HG02943 (cell line): Measurements from ENCODE around the gene VAMP5.
"Not testable (repeated sequence)": the region's sequence is repeated elsewhere in the genome, so short reads cannot be mapped to it uniquely, and the experiment has no call there.

Experiments used
- ATAC-seq: cut with Tn5 transposase; IDR thresholded peaks from one replicate; pipeline ENCODE4 v1.9.1; 2021; ENCODE audit warnings: mild to moderate bottlenecking, low read depth, moderate library complexity; ENCODE audit not compliant: unreplicated experiment

VAMP5 gene

DNA sequence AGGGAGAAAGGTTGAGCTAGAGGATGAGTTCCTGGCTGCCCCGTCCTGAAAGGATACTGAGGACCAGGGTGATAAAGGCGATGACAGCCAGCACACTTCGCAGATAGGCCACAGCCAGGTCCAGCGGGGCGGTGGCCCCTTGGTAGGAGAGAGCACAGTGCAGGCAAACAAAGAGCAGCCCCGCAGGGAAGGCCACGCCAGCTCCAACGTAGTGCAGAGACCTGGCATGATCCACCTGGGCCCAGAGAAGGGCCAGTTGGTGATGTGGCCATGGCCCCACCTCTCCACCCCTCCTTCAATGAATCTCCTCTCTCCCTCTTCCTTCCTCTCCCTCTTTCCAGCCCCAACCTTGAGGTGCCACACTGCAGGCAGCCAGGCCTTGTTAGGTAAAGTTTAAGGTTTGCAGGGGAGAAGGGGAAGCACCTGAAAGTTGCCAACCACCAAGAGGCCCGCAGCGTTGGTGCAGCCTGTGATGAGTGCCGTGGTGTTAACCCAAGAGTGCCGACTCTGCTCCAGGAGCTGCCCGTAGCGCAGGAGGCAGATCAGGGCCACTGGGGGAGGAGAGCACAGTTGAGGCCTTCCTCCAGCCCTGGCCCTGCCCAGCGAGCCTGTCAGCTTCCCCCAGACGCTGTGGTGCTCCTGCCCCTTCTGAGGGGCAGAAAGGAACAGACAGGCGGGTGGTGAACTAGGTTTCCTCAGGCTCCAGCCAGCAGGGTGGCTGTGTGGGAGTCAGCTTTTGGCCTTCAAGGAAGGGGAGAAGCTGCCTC, 15.4 kb downstream of the VAMP5 start:
- ATAC-seq = no peak

DNA sequence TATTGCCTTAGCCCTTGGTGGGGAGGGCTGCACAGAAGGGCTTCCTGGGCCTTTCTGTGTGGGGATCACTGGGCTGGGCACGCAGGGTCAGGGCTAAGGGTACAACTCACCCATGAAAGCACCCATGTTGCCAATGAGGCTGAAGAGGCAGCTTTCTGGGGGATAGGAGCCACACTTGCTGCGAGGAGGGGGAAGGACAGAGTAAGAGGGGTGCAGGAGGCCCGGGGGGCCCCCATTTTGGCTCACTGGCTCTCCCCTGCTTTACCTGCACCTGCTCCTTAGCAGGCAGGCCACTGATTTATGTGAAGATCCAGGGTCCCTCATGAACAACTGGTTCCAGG, 16.0 kb downstream of the VAMP5 start:
- ATAC-seq = no peak

DNA sequence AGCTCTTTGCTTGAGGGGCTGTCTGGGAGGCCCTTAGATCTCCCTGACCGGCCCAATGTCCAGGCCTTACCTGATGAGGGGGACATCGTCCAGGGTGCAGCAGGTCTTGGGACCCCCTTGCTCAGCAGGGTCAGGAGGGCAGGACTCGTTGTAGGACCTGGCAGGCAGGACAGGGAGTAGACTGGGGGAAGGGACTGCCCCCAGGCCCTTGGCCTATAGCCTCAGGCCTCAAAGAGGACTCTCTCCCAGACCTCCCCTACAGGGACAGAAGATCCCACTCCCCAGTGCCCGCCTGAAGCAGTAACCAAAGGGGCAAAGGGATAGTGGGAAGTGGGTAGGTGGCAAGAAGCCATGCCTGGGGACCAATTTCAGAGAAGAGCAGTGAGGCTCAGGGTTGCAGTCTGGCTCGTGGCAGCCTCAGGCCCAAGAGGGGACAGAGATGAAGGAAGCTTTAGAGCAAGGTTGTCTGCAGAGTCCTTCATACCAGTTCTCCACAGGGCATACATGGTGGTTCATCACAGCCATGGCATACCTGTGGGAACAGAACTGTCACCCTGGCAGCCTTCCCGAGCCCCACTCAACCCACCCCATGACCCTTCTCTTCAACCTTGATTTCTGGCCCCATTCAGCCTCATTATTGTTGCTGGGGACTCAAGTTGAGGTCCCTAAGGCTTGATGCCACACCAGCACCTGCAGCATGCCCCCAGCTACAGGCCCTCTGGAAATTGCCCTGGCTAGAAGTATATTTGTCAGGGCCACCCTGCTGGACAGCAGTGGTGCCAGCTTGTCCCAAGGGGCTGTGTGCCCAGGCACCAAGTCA, 16.9 kb downstream of the VAMP5 start:
- no peak for ATAC-seq

DNA sequence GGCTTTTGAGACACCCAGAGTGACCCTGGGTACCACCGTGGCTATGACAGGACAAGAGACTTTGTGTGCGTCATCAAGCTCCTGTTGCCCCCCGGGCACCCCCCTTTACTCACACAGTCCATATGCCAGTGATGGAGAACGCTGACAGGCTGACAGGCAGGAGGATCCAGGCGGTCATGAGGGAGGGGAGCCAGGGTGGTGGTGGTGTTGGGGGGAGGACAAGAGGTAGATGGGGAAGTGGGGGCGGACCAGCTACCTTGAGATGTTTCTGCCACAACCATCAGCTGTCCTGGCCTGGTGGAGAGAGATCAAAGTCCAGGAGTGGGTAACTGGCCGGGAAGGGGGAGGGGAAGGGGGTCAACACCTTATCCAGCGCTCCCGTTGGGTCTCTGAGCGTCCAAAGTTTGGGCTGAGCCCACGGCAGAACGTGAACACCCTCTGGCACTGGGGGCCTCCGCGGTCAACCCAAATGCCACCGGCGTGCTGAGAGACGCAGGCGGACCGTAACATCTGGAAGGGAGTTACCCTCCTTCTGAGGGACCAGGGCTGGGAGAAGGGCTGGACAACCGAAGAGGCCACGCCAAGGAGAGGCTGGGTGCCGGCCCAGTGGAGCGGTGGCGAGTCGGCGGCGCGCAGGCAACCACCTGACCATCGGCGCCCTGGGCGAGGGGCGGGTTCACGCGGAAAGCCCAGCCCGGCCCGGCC, 17.7 kb downstream of the VAMP5 start:
- ATAC-seq = peak; percentile 34

DNA sequence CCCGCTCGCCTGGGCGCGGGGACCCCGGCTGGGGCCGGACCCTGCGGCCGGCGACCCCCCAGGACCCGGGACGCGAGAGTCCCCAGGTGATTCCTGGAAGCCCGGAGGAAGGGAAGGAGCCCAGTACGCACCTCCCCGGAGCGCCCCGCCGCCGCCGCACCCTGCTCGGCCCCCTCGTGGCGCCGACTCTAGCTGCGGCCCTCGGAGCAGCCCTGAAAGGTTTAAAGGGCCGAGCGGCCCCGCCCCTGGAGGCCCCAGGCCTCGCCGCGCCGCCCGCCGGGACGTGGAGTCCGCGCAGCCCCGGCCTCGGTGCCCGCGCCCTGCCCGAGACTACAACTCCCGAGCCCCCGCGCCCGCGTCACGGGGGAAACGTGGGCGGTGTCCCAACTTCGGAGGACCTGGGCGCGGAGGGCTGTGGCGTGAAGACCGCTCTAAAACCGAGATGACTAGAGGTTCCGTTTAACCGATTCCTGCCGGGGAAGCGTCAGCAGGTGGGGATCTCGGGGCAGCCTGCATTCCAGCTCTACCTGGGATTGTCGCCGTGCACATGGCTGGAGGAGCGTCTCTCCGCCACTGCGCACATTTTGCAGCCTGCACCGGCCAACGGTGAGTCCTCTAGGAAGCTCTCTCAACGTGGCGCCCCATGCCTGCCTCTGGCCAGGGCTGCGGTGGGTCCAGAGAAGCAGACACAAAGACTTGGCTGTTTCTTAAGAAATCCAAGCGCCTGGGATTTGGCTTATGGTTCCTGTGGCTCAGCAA, 18.4 kb downstream of the VAMP5 start, which contains the start of gene TMEM150A:
TSS of gene TMEM150A (minus strand) at position 223 of the 759 bp plus-strand sequence. CDS start 750 bp downstream, outside the sequence.
- ATAC-seq = peak; percentile 94

DNA sequence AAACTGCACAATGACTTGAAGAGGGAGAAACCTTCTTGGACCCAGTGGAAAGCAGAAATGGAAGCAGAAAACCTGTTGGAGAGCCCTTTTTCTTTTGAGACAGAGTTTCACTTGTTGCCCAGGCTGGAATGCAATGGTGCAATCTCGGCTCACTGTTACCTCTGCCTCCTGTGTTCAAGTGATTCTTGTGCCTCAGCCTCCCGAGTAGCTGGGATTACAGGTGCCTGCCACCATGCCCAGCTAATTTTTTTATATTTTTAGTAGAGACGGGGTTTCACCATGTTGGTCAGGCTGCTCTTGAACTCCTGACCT, 19.9 kb downstream of the VAMP5 start:
- not testable (repeated sequence) for ATAC-seq

DNA sequence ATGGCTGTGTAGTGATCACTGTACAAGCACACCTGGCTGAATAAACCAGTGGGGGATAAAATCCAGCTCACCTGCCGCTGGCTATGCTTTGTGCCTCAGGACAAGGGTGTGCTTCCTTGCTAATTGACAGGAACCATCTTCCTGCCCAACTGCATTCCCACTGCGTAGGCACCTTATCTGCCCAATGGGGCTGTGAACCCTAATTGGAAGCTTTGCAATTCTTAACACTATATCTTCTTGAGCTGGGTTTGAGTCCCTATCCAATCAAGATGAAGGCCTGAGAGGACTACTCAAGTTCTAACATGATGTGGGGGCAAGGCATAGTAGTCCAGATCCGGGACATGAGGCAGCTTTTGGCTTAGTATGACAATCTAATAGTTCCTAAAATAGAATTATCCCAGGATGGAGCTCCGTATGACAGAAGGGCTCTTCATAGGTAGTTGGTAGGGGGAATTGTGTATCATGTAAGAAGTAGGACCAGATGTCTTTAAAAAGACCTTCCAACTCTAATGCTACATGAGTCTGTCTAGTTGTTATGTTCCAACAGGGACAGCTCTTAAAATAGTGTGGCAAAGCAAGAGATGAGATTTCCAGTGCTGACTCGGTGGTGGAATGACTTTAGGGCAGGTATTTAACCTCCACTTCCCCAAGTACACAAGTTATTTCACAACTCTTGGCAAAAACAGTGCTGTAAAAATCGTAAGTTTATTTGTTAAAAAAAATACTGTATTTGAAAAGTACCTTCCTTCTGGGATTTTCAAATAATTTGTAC, 20.5 kb downstream of the VAMP5 start:
- ATAC-seq = no peak

DNA sequence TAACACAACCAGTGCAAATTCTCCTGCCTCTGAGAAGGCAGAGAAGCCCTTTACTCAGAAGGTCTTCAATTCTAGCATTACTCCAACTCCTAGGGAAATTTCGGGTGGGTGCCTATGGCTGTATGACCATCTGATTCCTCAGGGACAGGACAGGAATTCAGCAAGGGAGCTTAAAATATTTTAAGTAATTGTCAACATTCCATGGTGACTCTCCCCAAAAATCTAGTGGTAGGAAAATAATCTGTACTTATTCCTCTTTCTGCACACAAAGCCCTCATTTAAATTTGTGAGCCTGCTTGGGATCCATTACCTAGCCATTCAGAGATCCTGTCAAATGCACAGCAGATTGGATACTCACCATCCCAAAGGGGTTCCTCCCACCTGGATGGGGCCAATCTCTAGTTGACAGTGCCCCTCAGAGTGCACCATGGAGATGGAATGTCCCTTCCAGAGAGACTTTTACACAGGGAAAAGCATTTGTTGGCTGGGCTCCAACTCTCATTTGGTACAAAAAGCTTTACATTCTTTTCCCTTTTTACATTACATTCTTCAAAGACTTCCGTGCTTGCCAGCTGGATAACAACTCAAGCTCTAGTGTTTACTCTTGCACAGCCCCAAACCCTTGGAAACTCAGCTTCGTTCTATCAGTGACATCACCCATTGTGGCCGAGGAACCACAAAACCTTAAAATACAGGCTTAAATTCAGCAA, 21.3 kb downstream of the VAMP5 start:
- no peak for ATAC-seq

DNA sequence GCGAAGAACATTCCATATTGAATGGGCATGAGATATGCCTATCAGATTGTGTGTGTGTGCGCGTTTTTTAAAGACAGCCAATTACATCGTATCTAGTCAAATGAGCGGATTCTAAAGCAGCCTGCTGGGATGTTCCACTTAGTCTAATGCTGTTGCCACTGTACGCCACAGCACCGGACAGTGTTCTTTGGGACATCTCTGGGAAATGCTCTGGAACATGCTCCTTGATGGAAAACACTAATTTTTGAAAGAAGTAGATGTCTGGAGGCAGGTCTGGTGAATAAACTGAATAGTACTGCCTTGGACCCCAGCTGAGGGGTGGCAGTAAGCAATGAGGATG, 21.9 kb downstream of the VAMP5 start:
- no peak for ATAC-seq

DNA sequence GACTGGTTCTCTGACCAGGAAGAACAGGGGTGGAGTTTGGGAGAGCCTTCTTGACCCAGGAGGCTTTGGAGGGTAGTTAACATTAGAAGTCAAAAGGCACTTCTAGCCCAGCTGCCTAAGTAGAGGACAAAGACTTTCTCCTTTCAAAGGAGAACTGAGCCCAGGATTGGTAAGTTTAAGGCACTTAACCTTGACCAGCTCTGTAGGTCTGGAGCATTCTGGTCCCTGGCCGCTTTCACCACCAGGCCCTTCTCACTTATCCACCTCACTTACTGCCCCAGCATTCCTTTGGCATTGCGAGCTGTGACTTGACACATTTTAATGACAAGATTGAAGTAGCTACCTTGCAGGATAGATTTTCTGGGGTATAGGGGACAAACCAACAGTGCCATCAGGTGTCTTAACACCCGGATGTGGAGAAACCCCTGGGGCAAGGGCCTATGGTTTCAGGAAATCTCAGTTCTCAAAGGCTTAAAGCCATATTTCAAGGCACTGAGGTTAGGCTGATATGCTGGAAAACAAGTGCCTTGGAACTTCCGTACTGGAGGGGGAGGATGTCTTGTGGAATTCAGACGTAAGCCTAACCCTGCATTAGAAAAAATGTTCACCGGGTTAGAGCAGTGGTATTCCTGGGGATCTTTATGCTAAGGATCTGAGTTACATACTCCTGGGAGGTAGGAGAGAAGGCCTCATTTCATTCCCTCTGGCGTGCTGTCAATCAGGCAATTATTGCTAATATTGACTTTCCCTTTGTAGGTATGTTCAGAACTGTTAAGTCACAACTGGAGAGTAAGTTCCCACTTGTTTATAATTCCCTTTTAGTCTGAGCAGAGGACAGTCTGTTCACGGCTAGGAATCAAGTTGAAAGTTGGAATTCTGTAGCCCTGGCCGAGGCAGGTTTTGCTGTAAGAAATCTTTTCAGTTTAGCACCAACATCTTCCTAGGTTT, 23.3 kb downstream of the VAMP5 start:
- no peak for ATAC-seq

DNA sequence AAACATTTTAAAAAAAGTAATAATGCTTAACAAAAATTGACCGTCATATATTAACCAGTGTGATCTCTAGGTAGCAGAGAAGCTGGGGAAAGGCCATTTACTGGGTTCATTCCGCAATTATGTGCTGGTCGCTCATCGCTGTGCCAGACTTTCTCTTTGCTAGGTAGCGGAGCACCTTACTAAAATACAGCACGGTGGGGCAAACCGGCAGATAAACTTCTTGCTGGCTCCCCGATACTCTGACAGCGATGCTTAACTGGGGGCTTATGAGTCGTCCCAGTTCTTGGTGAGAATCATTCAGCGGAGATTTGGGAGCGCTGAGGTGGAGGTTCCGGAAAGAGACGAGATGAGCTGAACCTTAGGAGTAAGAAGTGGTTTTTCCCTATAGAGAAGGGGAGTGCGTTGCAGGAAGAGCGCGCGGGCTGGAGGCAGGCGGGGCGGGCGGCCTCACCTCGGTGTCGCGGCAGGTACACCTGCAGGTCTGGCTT, 27.0 kb downstream of the VAMP5 start:
- no peak for ATAC-seq

DNA sequence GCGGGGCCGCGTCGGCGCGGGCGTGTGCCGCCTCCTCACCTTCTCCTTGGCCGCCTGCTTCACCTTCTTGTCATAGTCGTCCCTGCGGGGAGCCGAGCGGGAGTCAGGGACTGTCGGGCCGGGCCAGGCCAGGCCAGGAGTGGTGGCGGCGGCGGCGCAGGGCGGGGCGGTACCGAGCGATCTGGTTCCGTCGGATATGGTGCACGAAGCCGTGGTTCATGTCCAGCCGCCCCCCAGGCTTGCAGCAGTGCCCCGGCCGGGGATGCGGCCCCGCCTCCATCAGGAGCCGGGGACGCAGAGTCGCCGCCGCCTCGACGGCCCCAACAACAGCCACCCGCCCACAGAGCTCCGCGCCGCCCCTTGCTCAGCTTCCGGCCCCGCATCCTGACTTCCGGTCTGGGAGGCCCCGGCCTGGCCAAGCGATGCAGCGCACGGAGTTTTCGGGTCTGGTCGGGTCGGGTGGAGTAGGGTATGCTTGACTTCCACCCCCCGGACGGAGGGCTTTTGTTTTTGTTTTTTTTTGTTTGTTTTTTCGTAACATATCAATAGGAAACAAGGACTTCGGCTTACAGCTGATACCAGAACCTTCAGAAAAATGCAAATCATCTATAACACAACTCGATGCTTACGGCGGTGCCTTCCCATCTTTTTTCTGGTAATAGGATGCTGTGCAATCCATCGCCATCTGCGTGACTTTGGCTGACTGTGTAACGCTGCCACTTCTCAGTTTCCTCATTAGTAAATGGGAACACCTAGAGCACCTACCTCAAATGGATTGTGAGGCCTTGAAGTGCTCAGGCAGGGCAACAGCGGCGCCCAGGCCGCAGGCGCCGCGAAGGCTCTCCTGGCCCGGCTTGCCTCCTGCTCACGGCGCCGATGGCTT, 27.7 kb downstream of the VAMP5 start, which contains the start of gene C2orf68:
TSS of gene C2orf68 (minus strand) at position 362 of the 883 bp plus-strand sequence. CDS start at position 280, 82 bp downstream.
- peak; percentile 75 for ATAC-seq

DNA sequence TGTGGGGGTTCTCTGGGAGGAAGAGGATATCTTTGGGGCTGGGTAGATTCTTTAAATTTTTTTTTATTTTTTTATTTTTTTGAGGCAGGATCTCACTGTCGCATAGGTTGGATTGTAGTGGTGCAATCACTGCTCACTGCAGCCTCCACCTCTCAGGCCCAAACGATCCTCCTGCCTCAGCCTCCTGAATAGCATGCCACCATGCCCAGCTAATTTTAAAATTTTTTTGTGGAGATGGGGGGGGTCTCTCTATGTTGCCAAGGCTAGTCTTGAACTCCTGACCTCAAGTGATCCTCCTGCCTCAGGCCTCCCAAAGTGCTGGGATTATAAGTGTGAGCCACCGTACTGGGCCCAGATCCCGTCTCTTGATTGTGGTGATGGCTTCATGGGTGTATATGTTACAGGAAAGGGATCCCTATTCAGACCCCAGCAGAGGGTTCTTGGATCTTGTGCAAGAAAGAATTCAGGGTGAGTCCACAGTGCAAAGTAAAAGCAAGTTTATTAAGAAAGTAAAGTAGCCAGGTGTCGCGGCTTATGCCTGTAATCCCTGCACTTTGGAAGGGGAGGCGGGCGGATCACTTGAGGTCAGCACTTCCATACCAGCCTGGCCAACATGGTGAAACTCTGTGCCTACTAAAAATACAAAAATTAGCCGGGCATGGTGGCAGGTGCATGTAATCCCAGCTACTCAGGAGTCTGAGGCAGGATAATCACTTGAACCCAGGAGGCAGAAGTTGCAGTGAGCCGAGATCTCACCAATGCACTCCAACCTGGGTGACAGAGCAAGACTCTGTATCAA, 29.7 kb downstream of the VAMP5 start:
- ATAC-seq = no peak

DNA sequence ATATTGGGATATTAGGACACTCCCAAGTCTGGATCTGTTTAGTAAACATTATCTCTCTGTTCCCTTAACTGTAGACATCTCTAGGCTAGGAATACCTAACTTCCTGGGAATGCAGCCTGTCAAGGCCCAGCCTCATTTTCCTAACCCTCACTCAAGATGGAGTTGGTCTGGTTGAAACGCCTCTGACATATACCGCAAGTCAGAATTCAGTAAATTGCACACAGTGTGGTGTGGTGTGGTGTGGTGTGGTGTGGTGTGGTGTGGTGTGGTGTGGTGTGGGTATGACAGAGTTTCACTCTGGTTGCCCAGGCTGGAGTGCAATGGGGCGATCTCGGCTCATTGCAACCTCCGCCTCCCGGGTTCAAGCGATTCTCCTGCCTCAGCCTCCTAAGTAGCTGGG, 30.5 kb downstream of the VAMP5 start:
- not testable (repeated sequence) for ATAC-seq

DNA sequence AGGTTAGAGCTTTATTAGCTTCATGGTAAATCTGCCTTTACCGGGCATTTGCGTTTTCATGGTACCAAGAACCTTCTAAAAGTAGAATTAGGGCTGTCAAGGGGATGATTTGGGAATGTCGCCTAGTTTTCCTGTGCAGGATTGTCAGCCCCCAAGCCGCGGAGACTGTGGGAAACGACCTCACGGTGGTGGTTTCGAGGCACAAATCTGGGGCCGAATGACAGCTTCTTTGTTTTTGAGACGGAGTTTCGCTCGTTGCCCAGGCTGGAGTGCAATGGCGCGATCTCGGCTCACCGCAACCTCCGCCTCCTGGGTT, 31.1 kb downstream of the VAMP5 start:
- no peak for ATAC-seq

DNA sequence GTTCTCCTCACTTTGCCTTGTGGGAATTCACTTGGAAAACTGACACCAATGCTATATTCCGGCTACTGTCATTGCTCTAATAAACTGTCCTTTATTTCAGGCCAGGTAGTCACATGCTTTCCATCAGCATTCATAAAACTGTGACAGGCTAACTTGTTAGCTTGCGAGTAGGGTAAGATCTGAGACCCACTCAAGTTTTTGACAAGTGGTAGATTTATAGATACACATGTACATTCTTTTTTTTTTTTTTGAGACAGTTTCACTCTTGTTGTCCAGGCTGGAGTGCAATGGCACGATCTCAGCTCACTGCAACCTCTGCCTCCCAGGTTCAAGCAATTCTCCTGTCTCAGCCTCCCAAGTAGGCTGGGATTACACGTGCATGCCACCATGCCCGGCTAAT, 33.5 kb downstream of the VAMP5 start:
- not testable (repeated sequence) for ATAC-seq
